H9 (cell line): ENCODE measurements around the gene CNBD2. TPM values are rescaled to one million over a fixed set of nuclear protein-coding genes. Genes with fewer than 3 reads are reported as not detected.

Experiments
- DNase-seq: peaks from one replicate; pipeline ENCODE4 v3.0.0-alpha.2; 2017
- H2AFZ ChIP-seq: one replicate; pipeline ENCODE4 v1.6.1; 2013; ENCODE audit warnings: mild to moderate bottlenecking, low read length, control low read depth, moderate library complexity
- H2AK5ac ChIP-seq: 2 replicates; pipeline ENCODE4 v1.6.1; 2013; ENCODE audit warnings: low read length, control low read depth, mixed read lengths; ENCODE audit not compliant: insufficient read length
- H2BK120ac ChIP-seq: one replicate; pipeline ENCODE4 v1.6.1; 2013; ENCODE audit warnings: low read depth, mild to moderate bottlenecking, low read length, control low read depth, inconsistent platforms; ENCODE audit not compliant: poor library complexity, severe bottlenecking
- H2BK12ac ChIP-seq: 2 replicates; pipeline ENCODE4 v1.6.1; 2013; ENCODE audit warnings: low read length, control low read depth, mixed read lengths, low read depth; ENCODE audit not compliant: insufficient read length
- H2BK15ac ChIP-seq: 2 replicates; pipeline ENCODE4 v1.6.1; 2013; ENCODE audit warnings: low read depth, low read length, control low read depth
- H2BK20ac ChIP-seq: one replicate; pipeline ENCODE4 v1.6.1; 2013; ENCODE audit warnings: low read depth, mild to moderate bottlenecking, low read length, control low read depth, inconsistent platforms; ENCODE audit not compliant: poor library complexity, severe bottlenecking
- H2BK5ac ChIP-seq: 2 replicates; pipeline ENCODE4 v1.6.1; 2013; ENCODE audit warnings: low read length, control low read depth, mixed read lengths; ENCODE audit not compliant: insufficient read length
- H3K14ac ChIP-seq: 2 replicates; pipeline ENCODE4 v1.6.1; 2013; ENCODE audit warnings: low read length, control low read depth; ENCODE audit not compliant: insufficient read depth
- H3K18ac ChIP-seq: 2 replicates; pipeline ENCODE4 v1.6.1; 2013; ENCODE audit warnings: low read depth, mild to moderate bottlenecking, mixed read lengths, low read length, control low read depth; ENCODE audit not compliant: insufficient read length
- H3K23ac ChIP-seq: 2 replicates; pipeline ENCODE4 v1.6.1; 2013; ENCODE audit warnings: low read length, control low read depth, mixed read lengths, low read depth; ENCODE audit not compliant: insufficient read length
- H3K23me2 ChIP-seq: 2 replicates; pipeline ENCODE4 v1.6.1; 2013; ENCODE audit warnings: low read depth, mild to moderate bottlenecking, mixed read lengths, low read length, control low read depth; ENCODE audit not compliant: insufficient read length, poor library complexity, severe bottlenecking
- H3K27ac ChIP-seq: 2 replicates; pipeline ENCODE4 v1.5.1; 2013; ENCODE audit warnings: low read length, control low read depth, mixed read lengths, low read depth; ENCODE audit not compliant: insufficient read length
- H3K27me3 ChIP-seq: 2 replicates; pipeline ENCODE4 v1.6.1; 2013; ENCODE audit warnings: low read length, control low read depth, inconsistent platforms; ENCODE audit not compliant: insufficient read depth
- H3K4ac ChIP-seq: 2 replicates; pipeline ENCODE4 v1.6.1; 2013; ENCODE audit warnings: low read depth, mild to moderate bottlenecking, control low read depth, inconsistent platforms, low read length, moderate library complexity
- H3K4me1 ChIP-seq: 2 replicates; pipeline ENCODE4 v1.6.1; 2013; ENCODE audit warnings: low read length, control low read depth, inconsistent platforms; ENCODE audit not compliant: insufficient read depth
- H3K4me2 ChIP-seq: 2 replicates; pipeline ENCODE4 v1.6.1; 2013; ENCODE audit warnings: low read length, control low read depth, mixed read lengths; ENCODE audit not compliant: insufficient read length, insufficient read depth
- H3K56ac ChIP-seq: 2 replicates; pipeline ENCODE4 v1.6.1; 2013; ENCODE audit warnings: low read depth, mild to moderate bottlenecking, mixed read lengths, low read length, control low read depth; ENCODE audit not compliant: insufficient read length
- H3K79me1 ChIP-seq: 2 replicates; pipeline ENCODE4 v1.6.1; 2013; ENCODE audit warnings: low read depth, mild to moderate bottlenecking, moderate library complexity, low read length, control low read depth, inconsistent platforms; ENCODE audit not compliant: insufficient read depth, poor library complexity, severe bottlenecking
- H3K79me2 ChIP-seq: 2 replicates; pipeline ENCODE4 v1.6.1; 2013; ENCODE audit warnings: low read length, control low read depth, inconsistent platforms; ENCODE audit not compliant: insufficient read depth
- H3K9ac ChIP-seq: 2 replicates; pipeline ENCODE4 v1.6.1; 2013; ENCODE audit warnings: low read length, control low read depth, mixed read lengths; ENCODE audit not compliant: insufficient read length; ENCODE audit errors: extremely low read depth
- H3K9me3 ChIP-seq: one replicate; pipeline ENCODE4 v1.6.1; 2013; ENCODE audit warnings: low read depth, low read length, inconsistent platforms; ENCODE audit not compliant: control insufficient read depth
- H3T11ph ChIP-seq: one replicate; pipeline ENCODE4 v1.6.1; 2013; ENCODE audit warnings: mild to moderate bottlenecking, low read length, control low read depth, inconsistent platforms
- H4K20me1 ChIP-seq: one replicate; pipeline ENCODE4 v1.6.1; 2013; ENCODE audit not compliant: control insufficient read depth, insufficient read length, insufficient read depth
- H4K5ac ChIP-seq: 2 replicates; pipeline ENCODE4 v1.6.1; 2013; ENCODE audit warnings: low read depth, mild to moderate bottlenecking, mixed read lengths, low read length, control low read depth; ENCODE audit not compliant: insufficient read length
- H4K8ac ChIP-seq: replicated peaks from 2 replicates; pipeline ENCODE4 v1.6.1; 2013; ENCODE audit warnings: low read length, control low read depth, mixed read lengths, low read depth; ENCODE audit not compliant: insufficient read length
- H4K91ac ChIP-seq: 2 replicates; pipeline ENCODE4 v1.6.1; 2013; ENCODE audit warnings: low read depth, mild to moderate bottlenecking, moderate library complexity, mixed read lengths, low read length, control low read depth; ENCODE audit not compliant: insufficient read length
- H3K27ac Mint-ChIP-seq, 3 experiments: 2 replicates in 2 of 3; 3 replicates in 1 of 3; pipeline ENCODE4 v1.8.0; 2020 to 2021; ENCODE audit warnings: mixed read lengths in 3 of 3, mild to moderate bottlenecking in 1 of 3, moderate library complexity in 1 of 3
- H3K27me3 Mint-ChIP-seq: 2 replicates; pipeline ENCODE4 v1.8.0; 2021; ENCODE audit warnings: low read depth, mild to moderate bottlenecking, moderate library complexity, mixed read lengths
- H3K36me3 Mint-ChIP-seq, 3 experiments: 2 replicates in 2 of 3; 3 replicates in 1 of 3; pipeline ENCODE4 v1.8.0; 2020 to 2021; ENCODE audit warnings: low read depth in 3 of 3, mixed read lengths in 3 of 3; ENCODE audit not compliant: insufficient read depth in 1 of 3
- H3K4me1 Mint-ChIP-seq, 2 experiments: 2 replicates each; pipeline ENCODE4 v1.8.0; 2020; ENCODE audit warnings: mixed read lengths in 2 of 2
- H3K4me3 Mint-ChIP-seq, 2 experiments: 2 replicates in 1 of 2; 3 replicates in 1 of 2; pipeline ENCODE4 v1.8.0; 2020 to 2021; ENCODE audit warnings: mild to moderate bottlenecking in 2 of 2, mixed read lengths in 2 of 2, moderate library complexity in 1 of 2
- H3K9me3 Mint-ChIP-seq, 2 experiments: 2 replicates in 1 of 2; 3 replicates in 1 of 2; pipeline ENCODE4 v1.8.0; 2020; ENCODE audit warnings: mild to moderate bottlenecking in 2 of 2, mixed read lengths in 2 of 2, moderate library complexity in 1 of 2
- WGBS: extraction: QIAGEN DNeasy Blood & Tissue Kit; methylation state at CpG from one replicate; pipeline ENCODE4 v1.1.7; 2013; ENCODE audit warnings: missing lambda C conversion rate, low lambda C conversion rate, mixed read lengths; ENCODE audit not compliant: insufficient read length; ENCODE audit errors: extremely low coverage; 5-methylcytosine and 5-hydroxymethylcytosine counted together
- total RNA-seq: library from RNA; stranded (reverse); gene quantifications from 2 replicates; pipeline ENCODE4 v1.2.1, GENCODE V29; 2021
- TF ChIP-seq, protein P1 (sequence below): fragments of 200-600 bp; sonication (generic); conservative IDR thresholded peaks from 3 replicates; pipeline ENCODE4 v1.8.0; 2021; ENCODE audit warnings: antibody characterized with exemption, mild to moderate bottlenecking

Gene CNBD2
- total RNA-seq, 1 experiment from 2014 or later: 3.1 TPM

- no peak overlapping the region for H3T11ph ChIP-seq
- H4K5ac ChIP-seq: no peak overlapping the region
- H2BK12ac ChIP-seq: no peak overlapping the region
- peak overlapping the region; percentile 56 for H3K4me2 ChIP-seq
- H3K9me3 ChIP-seq: no peaks in the 10 kb centered on the region
- no peaks in the 10 kb centered on the region; a peak in 2 of 5 replicates for H3K9me3 Mint-ChIP-seq
- H3K56ac ChIP-seq: no peak overlapping the region
- H3K79me2 ChIP-seq: no peaks in the 10 kb centered on the region
- no peak overlapping the region for H4K91ac ChIP-seq
- H3K36me3 Mint-ChIP-seq: no peaks in the 10 kb centered on the region
- H4K20me1 ChIP-seq: no peaks in the 10 kb centered on the region
- no peak overlapping the region for H3K18ac ChIP-seq
- WGBS: no CpG with 5 or more reads among the region's 61 CpGs
- H3K23ac ChIP-seq: no peak overlapping the region
- H3K4me1 ChIP-seq: no peaks in the 10 kb centered on the region
- peaks cover 59% of the 10 kb centered on the region for H3K27me3 Mint-ChIP-seq
- no peak overlapping the region for H2BK15ac ChIP-seq
- TF ChIP-seq, protein P1, sequence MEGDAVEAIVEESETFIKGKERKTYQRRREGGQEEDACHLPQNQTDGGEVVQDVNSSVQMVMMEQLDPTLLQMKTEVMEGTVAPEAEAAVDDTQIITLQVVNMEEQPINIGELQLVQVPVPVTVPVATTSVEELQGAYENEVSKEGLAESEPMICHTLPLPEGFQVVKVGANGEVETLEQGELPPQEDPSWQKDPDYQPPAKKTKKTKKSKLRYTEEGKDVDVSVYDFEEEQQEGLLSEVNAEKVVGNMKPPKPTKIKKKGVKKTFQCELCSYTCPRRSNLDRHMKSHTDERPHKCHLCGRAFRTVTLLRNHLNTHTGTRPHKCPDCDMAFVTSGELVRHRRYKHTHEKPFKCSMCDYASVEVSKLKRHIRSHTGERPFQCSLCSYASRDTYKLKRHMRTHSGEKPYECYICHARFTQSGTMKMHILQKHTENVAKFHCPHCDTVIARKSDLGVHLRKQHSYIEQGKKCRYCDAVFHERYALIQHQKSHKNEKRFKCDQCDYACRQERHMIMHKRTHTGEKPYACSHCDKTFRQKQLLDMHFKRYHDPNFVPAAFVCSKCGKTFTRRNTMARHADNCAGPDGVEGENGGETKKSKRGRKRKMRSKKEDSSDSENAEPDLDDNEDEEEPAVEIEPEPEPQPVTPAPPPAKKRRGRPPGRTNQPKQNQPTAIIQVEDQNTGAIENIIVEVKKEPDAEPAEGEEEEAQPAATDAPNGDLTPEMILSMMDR: peak; percentile 17; the same call in 1 of the 3 replicates
- H4K8ac ChIP-seq: no peak overlapping the region
- DNase-seq: peak; percentile 95
- peaks cover 3% of the 10 kb centered on the region; the same call in 1 of the 2 replicates for H3K27me3 ChIP-seq
- no peak overlapping the region for H2BK5ac ChIP-seq
- peaks cover 5 to 8% of the 10 kb centered on the region in 2 experiments for H3K4me1 Mint-ChIP-seq
- peaks cover 14% of the 10 kb centered on the region for H3K23me2 ChIP-seq
- no peaks in the 10 kb centered on the region for H3K79me1 ChIP-seq
- H2AFZ ChIP-seq: no peak overlapping the region
- H3K14ac ChIP-seq: no peak overlapping the region; the same call in 1 of the 2 replicates
- no peak overlapping the region for H2BK20ac ChIP-seq
- no peak overlapping the region for H3K9ac ChIP-seq
- no peak overlapping the region for H2AK5ac ChIP-seq
- H3K27ac Mint-ChIP-seq: no peak overlapping the region
- H3K4ac ChIP-seq: no peak overlapping the region
- peak overlapping the region; percentile 66 to 82 for H3K4me3 Mint-ChIP-seq
- no peak overlapping the region for H3K27ac ChIP-seq
- no peak overlapping the region for H2BK120ac ChIP-seq
These were observed 96.5 kb downstream of the CNBD2 start for GRCh38 chr20:36064658-36065426.
